Mononuclear cell (primary cell): Measurements from ENCODE around the gene PLSCR1. TPM values are rescaled to one million over a fixed set of nuclear protein-coding genes. Genes with fewer than 3 reads are reported as not detected.
A peak's percentile ranks its signal among the peaks of the same experiment; 100 is the strongest.
"Not testable (repeated sequence)": the region's sequence is repeated elsewhere in the genome, so short reads cannot be mapped to it uniquely, and the experiment has no call there.

Experiments used
- H3K27me3 ChIP-seq: 2 replicates; pipeline ENCODE4 v1.6.0; 2011; ENCODE audit warnings: low read length, control low read depth; ENCODE audit not compliant: insufficient read depth
- H3K4me1 ChIP-seq: 2 replicates; pipeline ENCODE4 v1.5.1; 2011; ENCODE audit warnings: mild to moderate bottlenecking, low read length, control low read depth; ENCODE audit not compliant: insufficient read depth
- H3K4me3 ChIP-seq: 2 replicates; pipeline ENCODE4 v1.5.1; 2011; ENCODE audit warnings: mild to moderate bottlenecking, low read length, moderate library complexity
- H3K9me3 ChIP-seq: 2 replicates; pipeline ENCODE4 v1.5.1; 2011; ENCODE audit warnings: low read depth, mild to moderate bottlenecking, control low read depth, low read length
- total RNA-seq: library from RNA; depleted of rRNA; stranded (reverse); fragments of >200 nt; gene quantifications from one replicate; pipeline ENCODE4 v1.2.3, GENCODE V29; 2012

Gene PLSCR1
- total RNA-seq, 1 donor = 72.6 TPM

DNA sequence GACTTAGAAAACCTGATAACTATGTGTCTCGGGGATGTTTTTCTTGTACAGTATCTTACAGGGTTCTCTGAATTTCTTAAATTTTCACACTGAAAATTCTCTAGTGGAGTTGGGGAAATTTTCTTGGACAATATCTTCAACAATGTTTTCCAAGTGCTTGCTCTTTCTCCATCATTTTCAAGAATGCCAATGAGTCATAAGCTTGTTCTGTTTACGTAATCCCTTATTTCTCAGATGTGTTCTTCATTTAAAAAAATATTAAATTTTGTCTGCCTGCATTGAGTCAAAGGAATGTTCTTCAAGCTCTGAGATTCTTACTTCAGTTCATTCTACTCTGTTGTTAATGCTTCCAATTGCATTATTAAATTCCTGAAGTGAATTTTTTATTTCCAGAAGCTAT lies 53.1 kb downstream of the PLSCR1 start:
- H3K9me3 ChIP-seq = peaks cover 16% of the 10 kb centered on the region
- H3K27me3 ChIP-seq = peaks cover 5% of the 10 kb centered on the region
- H3K4me3 ChIP-seq = no peak overlapping the region
- no peaks in the 10 kb centered on the region for H3K4me1 ChIP-seq

DNA sequence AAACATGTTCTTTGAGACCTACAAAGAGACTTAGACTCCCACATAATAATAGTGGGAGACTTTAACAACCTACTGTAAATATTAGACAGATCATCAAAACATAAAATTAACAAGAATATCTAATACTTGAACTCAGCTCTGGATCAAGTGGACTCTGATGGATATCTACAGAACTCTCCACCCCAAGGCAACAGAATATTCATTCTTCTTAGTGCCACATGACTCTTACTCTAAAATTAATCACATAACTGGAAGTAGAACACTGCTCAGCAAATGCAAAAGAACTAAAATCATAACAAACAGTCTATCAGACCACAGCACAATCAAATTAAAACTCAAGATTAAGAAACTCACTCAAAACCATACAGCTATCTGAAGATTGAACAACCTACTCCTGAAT lies 59.1 kb downstream of the PLSCR1 start:
- no peaks in the 10 kb centered on the region for H3K9me3 ChIP-seq
- H3K27me3 ChIP-seq = no peaks in the 10 kb centered on the region
- H3K4me3 ChIP-seq = no peak overlapping the region
- H3K4me1 ChIP-seq = no peaks in the 10 kb centered on the region

DNA sequence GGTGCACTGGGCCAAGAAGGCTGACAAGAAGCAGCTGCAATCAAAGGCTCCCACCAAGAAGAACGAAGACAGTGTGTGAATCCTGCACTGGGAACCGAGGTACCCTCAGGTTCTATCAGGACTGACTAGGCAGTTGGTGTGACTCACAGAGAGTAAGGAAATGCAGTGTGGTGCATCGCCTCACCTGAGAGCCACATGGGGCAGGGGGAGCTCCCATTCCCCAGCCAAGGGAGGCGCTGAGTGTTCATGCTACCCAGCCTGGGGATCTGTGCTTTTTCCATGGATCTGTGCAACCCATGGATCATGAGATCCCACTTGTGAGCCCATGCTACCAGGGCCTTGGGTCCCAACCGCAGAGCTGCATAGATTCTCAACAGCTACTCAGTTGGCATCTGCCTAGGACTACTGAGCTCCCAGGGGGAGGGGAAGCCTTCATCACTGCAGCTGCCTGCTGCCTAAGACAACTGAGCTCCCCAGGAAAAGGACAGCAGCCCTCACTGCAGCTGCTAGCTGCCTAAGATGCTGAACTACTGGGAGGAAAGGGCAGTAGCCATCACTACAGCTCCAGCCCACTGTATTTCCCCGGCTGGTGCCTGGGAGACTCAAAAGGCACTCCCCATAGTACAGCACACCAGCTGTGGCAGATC lies 68.2 kb downstream of the PLSCR1 start:
- Histone ChIP-seq H3K4me3 (no peak overlapping the region), H3K4me1 (no peaks in the 10 kb centered on the region), H3K9me3 (no peaks in the 10 kb centered on the region), H3K27me3 (no peaks in the 10 kb centered on the region)

DNA sequence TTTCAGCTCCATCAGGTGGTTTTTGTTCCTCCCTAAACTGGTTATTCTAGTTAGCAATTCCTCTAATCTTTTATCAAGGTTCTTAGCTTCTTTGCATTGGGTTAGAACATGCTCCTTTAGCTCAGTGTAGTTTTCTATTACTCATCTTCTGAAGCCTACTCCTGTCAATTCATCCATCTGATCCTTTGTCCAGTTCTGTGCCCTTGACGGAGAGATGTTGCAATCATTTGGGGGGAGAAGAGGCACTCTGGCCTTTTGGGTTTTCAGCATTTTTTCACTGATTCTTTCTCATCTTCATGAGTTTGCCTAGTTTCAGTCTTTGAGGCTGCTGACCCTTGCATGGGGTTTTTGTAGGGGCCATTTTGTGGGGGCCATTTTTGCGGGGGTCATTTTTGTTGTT lies 69.4 kb downstream of the PLSCR1 start:
- not testable (repeated sequence) for H3K9me3 ChIP-seq, H3K4me3 ChIP-seq, H3K4me1 ChIP-seq, H3K27me3 ChIP-seq

DNA sequence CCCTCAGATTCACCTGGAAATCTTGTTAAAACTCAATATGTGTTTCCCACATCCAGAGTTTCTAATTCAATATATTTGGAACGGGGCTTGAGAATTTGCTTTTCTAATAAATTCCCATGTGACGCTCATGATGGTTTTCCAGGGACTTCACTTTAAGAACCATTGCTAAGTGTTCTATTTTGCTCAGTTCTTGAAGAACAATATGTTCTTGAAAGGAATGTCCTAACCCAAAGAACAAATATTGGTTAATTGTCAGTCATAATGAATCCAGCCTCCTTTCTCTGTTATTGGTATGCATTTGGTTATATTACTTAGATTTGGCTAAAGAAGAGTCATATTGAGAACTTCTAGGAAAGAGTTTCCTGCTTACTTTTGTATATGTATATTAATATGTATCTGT lies 70.7 kb downstream of the PLSCR1 start:
- no peak overlapping the region for H3K4me3 ChIP-seq
- H3K27me3 ChIP-seq = no peaks in the 10 kb centered on the region
- H3K9me3 ChIP-seq = no peaks in the 10 kb centered on the region
- peaks cover 5% of the 10 kb centered on the region for H3K4me1 ChIP-seq

DNA sequence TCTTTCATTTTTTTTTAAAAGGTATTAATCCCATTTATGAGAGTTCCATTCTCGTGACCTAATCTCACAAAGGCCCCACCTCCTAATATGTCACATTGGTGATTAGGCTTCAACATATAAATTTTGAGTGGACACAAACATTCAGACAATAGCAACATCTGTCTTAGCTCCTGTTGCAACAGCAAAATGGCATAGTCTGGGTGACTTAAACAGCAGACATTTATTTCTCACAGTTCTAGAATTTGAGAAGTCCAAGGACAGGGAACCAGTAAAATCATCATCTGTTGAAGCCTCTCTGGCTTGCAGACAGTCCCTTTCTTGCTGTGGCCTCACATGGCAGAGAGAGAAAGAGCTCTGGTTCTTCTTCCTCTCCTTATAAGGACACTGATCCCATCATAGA lies 71.8 kb downstream of the PLSCR1 start:
- no peak overlapping the region for H3K4me3 ChIP-seq
- H3K9me3 ChIP-seq = no peaks in the 10 kb centered on the region
- H3K4me1 ChIP-seq = peaks cover 5% of the 10 kb centered on the region
- no peaks in the 10 kb centered on the region for H3K27me3 ChIP-seq

DNA sequence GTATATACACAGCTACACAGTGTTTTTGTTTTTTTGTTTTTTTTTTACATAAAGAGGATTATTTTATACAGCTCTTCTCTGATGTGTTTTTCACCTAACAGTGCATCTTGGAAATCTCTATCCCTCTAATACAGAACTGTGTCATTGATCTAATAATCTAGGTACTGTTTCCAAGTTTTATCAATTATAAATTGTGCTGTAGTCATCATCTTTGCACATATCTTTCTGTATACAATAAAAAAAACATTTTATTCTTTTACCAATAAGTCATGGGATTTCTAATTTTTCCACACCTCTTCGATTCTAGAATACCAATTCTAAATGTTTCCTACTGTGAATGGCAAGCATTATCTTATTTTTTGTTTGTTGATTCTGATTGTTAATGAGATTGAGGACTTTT lies 73.4 kb downstream of the PLSCR1 start:
- Histone ChIP-seq H3K9me3 (no peaks in the 10 kb centered on the region), H3K4me1 (peaks cover 5% of the 10 kb centered on the region), H3K27me3 (no peaks in the 10 kb centered on the region), H3K4me3 (no peak overlapping the region)

DNA sequence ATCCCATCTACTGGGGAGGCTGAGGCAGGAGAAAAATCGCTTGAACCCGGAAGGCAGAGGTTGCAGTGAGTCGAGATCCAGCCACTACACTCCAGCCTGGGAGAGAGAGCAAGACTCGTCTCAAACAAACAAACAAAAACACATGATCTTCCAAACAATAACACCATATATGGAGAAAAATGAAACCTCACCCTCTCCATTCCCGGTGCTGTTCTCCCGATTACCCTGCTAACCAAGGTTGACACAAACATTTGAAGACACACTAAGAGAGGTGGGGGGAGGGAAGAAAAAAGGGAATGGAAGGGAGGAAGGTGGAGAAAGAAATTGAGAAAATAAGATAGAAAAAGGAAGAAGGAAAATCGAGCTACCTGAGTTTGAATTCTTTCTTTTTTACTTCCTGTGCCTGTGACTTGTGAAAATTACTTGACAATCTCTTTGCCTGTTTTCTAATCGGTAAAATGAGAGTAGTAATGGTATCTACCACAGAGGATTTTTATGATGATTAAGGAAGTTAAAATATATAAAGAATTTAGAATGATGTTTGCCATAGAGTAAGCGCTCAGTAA lies 73.9 kb downstream of the PLSCR1 start:
- no peaks in the 10 kb centered on the region for H3K9me3 ChIP-seq
- H3K27me3 ChIP-seq = no peaks in the 10 kb centered on the region
- H3K4me3 ChIP-seq = no peak overlapping the region
- peaks cover 5% of the 10 kb centered on the region for H3K4me1 ChIP-seq

DNA sequence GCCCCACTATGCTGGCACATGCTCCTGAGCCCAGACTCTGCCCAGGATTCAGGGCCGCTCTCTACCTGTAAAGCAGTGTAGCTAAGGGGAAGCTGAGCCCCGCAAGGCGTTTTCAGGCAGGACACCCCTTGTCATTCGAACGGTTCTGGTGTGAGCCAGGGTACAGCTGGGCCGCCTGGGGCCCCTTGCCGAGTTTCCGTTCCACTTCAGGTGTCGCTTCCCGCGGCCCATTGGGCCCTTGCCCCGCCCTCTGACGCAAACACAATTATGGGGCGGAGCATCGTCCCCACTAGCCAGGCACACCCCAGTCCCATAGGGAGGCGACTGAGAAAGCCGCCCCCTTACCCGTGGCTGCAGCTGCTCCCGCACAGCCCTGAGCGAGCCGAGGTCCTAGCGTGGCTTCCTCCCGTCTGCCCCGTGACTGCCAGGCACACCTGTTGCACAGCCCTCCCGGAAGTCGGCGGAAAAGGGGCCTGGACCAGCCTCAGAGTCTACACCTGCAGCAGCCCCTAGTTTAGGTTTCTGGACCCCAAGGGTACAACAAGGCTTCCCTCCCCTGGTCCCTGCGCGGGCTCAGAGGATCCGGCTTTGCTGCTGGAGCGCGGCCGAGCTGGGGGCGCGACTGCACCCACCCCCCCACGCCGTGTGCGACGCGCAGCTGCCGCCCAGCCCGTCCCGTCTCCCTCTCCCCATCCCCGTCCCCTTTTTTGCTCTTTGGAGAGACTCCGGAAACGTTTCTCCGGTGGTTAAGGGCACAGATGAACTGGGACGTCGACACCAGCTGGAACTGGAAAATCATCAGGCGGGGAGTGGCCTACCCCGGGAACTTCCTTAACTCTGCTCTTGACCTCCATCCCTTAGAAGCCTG lies 75.0 kb downstream of the PLSCR1 start, which contains the start of gene PLSCR2:
TSS of gene PLSCR2 (minus strand) at position 412 of the 868 bp plus-strand sequence. CDS start 9,657 bp downstream, outside the sequence.
- peak within 1 kb of the TSS; percentile 58 for H3K4me3 ChIP-seq
- no peaks in the 10 kb centered on the region for H3K27me3 ChIP-seq
- peaks cover 5% of the 10 kb centered on the region for H3K4me1 ChIP-seq
- H3K9me3 ChIP-seq = no peaks in the 10 kb centered on the region

DNA sequence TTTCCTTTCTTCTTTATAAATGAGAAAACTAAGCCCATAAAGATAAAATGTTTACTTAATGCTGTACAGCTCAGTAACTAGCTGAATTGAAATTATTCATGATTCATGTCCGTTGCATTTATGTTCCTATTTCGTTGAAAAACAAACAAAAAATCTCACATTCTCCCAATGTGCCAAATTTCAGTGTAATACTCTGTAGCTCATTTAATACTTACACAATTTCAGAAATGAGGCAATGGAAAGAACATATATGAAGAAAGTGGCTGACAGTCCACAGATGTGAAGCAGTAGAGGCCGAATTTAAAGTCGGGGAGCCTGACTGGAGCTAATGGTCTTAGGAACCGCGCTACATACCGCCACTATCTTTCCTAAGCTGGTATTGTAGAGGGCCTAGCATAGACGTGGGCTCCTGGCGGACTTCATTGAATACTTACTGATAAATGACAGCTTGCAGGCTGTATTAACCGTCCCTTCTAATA lies 75.7 kb downstream of the PLSCR1 start:
- Histone ChIP-seq H3K9me3 (no peaks in the 10 kb centered on the region), H3K4me3 (peak overlapping the region; percentile 58), H3K4me1 (peaks cover 5% of the 10 kb centered on the region), H3K27me3 (no peaks in the 10 kb centered on the region)

DNA sequence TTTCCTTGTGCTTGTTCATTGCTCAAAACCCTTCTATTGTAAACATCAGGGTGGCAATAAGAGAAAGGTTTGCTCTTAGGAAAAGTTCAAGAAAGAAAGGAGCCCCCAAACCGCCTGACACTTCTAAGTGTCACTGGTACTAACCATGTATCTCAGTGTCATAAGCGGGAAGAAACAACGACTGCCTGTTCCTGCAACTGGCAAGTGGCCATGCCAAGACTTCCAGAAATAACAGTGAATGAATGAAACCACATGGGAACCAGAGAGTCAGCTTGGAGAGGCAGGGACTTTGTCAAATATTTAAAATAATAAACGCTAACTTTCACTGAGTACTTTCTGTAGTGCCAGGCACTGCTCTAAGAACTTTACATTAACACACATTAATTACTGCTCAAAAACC lies 76.2 kb downstream of the PLSCR1 start:
- H3K4me1 ChIP-seq = peaks cover 5% of the 10 kb centered on the region
- H3K27me3 ChIP-seq = no peaks in the 10 kb centered on the region
- H3K9me3 ChIP-seq = no peaks in the 10 kb centered on the region
- H3K4me3 ChIP-seq = no peak overlapping the region

DNA sequence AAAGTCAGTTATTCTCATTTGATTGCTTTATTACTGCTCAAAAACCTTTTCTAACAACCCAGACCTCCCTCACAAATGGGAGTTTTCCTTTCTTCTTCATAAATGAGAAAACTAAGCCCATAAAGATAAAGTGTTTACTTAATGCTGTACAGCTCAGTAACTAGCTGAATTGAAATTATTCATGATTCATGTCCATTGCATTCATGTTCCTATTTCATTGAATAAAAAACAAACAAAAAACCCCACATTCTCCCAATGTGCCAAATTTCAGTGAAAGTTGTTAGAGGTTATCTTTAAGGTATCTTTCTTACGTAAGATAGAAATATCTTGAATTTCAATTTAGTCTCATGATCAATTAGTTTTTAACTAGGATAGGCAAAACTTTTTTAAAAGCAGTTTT lies 77.8 kb downstream of the PLSCR1 start:
- Histone ChIP-seq H3K4me1 (peaks cover 5% of the 10 kb centered on the region), H3K27me3 (no peaks in the 10 kb centered on the region), H3K9me3 (no peaks in the 10 kb centered on the region), H3K4me3 (no peak overlapping the region)

DNA sequence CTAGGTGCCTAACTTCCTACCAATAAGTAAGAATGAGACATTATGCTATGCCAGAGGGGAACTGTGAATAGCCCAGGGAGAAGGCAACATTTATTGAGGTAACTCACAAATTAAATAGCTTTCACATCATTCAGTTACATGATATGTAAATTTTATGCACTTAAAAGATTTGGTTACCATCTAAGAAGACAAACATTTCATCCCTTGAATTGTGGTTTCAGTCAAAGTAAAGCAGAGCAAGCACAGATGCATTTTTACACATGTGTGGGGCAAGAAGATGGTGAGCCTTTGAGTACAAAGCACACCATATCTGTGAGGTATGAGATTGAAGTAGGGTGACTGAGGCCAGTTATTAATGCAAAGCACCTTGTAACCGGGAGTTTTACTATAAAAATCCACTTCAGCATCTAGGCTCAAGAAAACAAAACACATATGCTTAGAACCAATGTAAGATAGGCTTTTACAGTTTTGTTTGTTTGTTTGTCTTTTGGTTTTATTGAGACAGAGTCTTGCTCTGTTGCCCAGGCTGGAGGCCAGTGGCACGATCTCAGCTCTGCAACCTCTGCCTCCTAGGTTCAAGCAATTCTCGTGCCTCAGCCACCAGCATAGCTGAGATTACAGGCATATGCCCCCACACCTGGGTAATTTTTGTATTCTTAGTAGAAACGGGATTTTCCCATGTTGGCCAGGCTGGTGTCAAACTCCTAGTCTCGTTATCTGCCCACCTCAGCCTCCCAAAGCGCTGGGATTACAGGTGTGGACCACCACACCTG lies 78.5 kb downstream of the PLSCR1 start:
- no peak overlapping the region for H3K4me3 ChIP-seq
- no peaks in the 10 kb centered on the region for H3K27me3 ChIP-seq
- no peaks in the 10 kb centered on the region for H3K9me3 ChIP-seq
- H3K4me1 ChIP-seq = peaks cover 5% of the 10 kb centered on the region
